ENCODE measurements around the gene ADARB1. TPM values are rescaled to one million over a fixed set of nuclear protein-coding genes. Genes with fewer than 3 reads are reported as not detected.
A peak's percentile ranks its signal among the peaks of the same experiment; 100 is the strongest.

The ADARB1 gene
- total and polyA plus RNA-seq, 2 of the 4 experiments (the other 2 are of a cell fraction): 39.8 to 47.3 TPM

- WGBS, 2 experiments (ENCODE audit: extremely low coverage in 2 of 2, insufficient read length in 1 of 2): 50% methylated on average over 2 of the region's 8 CpGs; no CpG with 5 or more reads in 1 of the 2 experiments
- POLR2A ChIA-PET (ENCODE audit: unreplicated experiment): no interaction called here
- TF ChIP-seq CHD1 (IDR thresholded peaks at IDR 0.05; ENCODE audit: low read depth, low read length): no peak
- TF ChIP-seq MAZ (IDR thresholded peaks at IDR 0.05; ENCODE audit: borderline replicate concordance, low read depth, low read length): no peak
- TF ChIP-seq SMC3 (IDR thresholded peaks at IDR 0.05; ENCODE audit: low read depth, low read length): no peak
- no peak for TF ChIP-seq RCOR1 (IDR thresholded peaks at IDR 0.05; ENCODE audit: insufficient replicate concordance, low read length)
- no peak for TF ChIP-seq RAD21 (IDR thresholded peaks at IDR 0.05; ENCODE audit: low read length)
- no peak for TF ChIP-seq RFX5 (IDR thresholded peaks at IDR 0.05; ENCODE audit: low read depth, low read length)
- no peak for TF ChIP-seq FOS (IDR thresholded peaks at IDR 0.05; ENCODE audit: low read depth, low read length)
- TF ChIP-seq USF2 (IDR thresholded peaks at IDR 0.05; ENCODE audit: low read depth, low read length): no peak
- no peak for TF ChIP-seq CEBPB (IDR thresholded peaks at IDR 0.05; ENCODE audit: low read depth, low read length)
- TF ChIP-seq NFE2L2 (IDR thresholded peaks at IDR 0.05; ENCODE audit: low read depth, low read length): no peak
- no peak for TF ChIP-seq MXI1 (IDR thresholded peaks at IDR 0.05; ENCODE audit: borderline replicate concordance, low read depth, low read length)
- no peak for TF ChIP-seq MAFK (IDR thresholded peaks at IDR 0.05; ENCODE audit: low read depth, low read length)
- TF ChIP-seq CTCF (conservative IDR thresholded peaks at IDR 0.05; ENCODE audit: low read depth, low read length): no peak
- no peak for TF ChIP-seq ELK1 (IDR thresholded peaks at IDR 0.05; ENCODE audit: borderline replicate concordance, low read depth, low read length)
- TF ChIP-seq POLR2A (IDR thresholded peaks at IDR 0.05; ENCODE audit: low read depth, low read length): no peak
These were observed 20.7 kb upstream of the ADARB1 start for GRCh38 chr21:45053561-45054226.

More at GRCh38 chr21:45053561-45054226, 20.7 kb upstream of the ADARB1 start:
- Histone ChIP-seq H3K79me1 (ENCODE audit: low read depth in 1 of 2, low read length in 2 of 2) (peaks cover 15 to 23% of the 10 kb centered on the region in 2 experiments; a peak in 3 of 4 replicates), H3K4ac (ENCODE audit: low read depth, low read length) (peak overlapping the region; percentile 80), H4K5ac (ENCODE audit: low read depth, low read length) (peak overlapping the region; percentile 69), H3K36me3 (ENCODE audit: control insufficient read depth, insufficient read depth, low read length) (no peaks in the 10 kb centered on the region), H3K27ac (ENCODE audit: insufficient read depth, low read length) (peak overlapping the region; percentile 75), H3K27me3 (ENCODE audit: control insufficient read depth, insufficient read depth, low read length) (no peaks in the 10 kb centered on the region), H2BK120ac (ENCODE audit: low read depth, low read length) (peak overlapping the region; percentile 100), H2AFZ (replicated peaks; ENCODE audit: low read length, poor library complexity) (peak overlapping the region; percentile 34), H3K23ac (ENCODE audit: low read depth, low read length) (peak overlapping the region; percentile 25; the same call in 1 of the 2 replicates), H3K9me3 (ENCODE audit: control insufficient read depth, insufficient read depth, low read length) (no peaks in the 10 kb centered on the region), H3K18ac (ENCODE audit: low read depth, low read length) (peak overlapping the region; percentile 68), H3K4me2 (ENCODE audit: low read depth, low read length) (no peak overlapping the region), H3K4me1 (ENCODE audit: control insufficient read depth, insufficient read depth, low read length) (peaks cover 43% of the 10 kb centered on the region), H4K8ac (ENCODE audit: low read depth in 2 of 2, low read length in 2 of 2) (peak overlapping the region; percentile 79 to 98), H3K9me1 (ENCODE audit: insufficient read depth, low read length) (peaks cover 33% of the 10 kb centered on the region), H2AK5ac (ENCODE audit: low read depth, low read length) (peak overlapping the region; percentile 90), H2BK5ac (ENCODE audit: low read depth, low read length, poor library complexity, severe bottlenecking) (peak overlapping the region; percentile 65), H3K56ac (ENCODE audit: extremely low read depth, insufficient read depth, low read length) (peak overlapping the region; percentile 27; the same call in 1 of the 2 replicates), H3K9ac (ENCODE audit: low read depth, low read length) (peak overlapping the region; percentile 14; the same call in 1 of the 2 replicates), H3K4me3 (ENCODE audit: insufficient read depth, low read depth, low read length) (no peak overlapping the region), H4K20me1 (ENCODE audit: insufficient read depth, low read length) (no peaks in the 10 kb centered on the region), H2AK9ac (replicated peaks; ENCODE audit: low read depth, low read length, poor library complexity) (peak overlapping the region; percentile 69), H2BK15ac (ENCODE audit: low read depth, low read length) (peak overlapping the region; percentile 69), H4K91ac (ENCODE audit: insufficient read depth, low read depth, low read length) (peak overlapping the region; percentile 95), H3K14ac (replicated peaks; ENCODE audit: low read depth, low read length) (peak overlapping the region; percentile 75), H2BK20ac (ENCODE audit: low read depth, low read length) (peak overlapping the region; percentile 50)
- BruUV-seq (replicated peaks): no TSS peak
- in situ Hi-C loops (cut with MboI; ENCODE audit: low sequenced_read_pairs) (no loop called here), intact Hi-C loops (cut with micrococcal nuclease) (no loop called here), dilution Hi-C loops (cut with HindIII; ENCODE audit: low sequenced_read_pairs, unreplicated experiment) (no loop called here)
- CTCF ChIA-PET: no interaction called here
- no peak for ATAC-seq (ENCODE audit: low read depth)
- no peak for DNase-seq

Measured in IMR-90 (cell line).